GM23338 (cell line): ENCODE results near the gene GPRC5C. TPM values are rescaled to one million over a fixed set of nuclear protein-coding genes. Genes with fewer than 3 reads are reported as not detected.

ENCODE experiments used
- ATAC-seq: fragments of 200-7000 bp; cut with Tn5 transposase; 3 replicates; pipeline ENCODE4 v1.9.1; 2020
- DNase-seq: peaks from one replicate; pipeline ENCODE4 v3.0.0-alpha.2; 2015; ENCODE audit warnings: low spot score
- H2AFZ ChIP-seq: fragments of 200-600 bp; sonication (generic); 2 replicates; pipeline ENCODE4 v1.8.0; 2016; ENCODE audit warnings: antibody characterized with exemption, mild to moderate bottlenecking, moderate library complexity
- H3F3A ChIP-seq: fragments of 200-600 bp; sonication (generic); replicated peaks from 2 replicates; pipeline ENCODE4 v1.8.0; 2017; ENCODE audit warnings: antibody characterized with exemption, mixed run types, low read depth
- H3K27ac ChIP-seq: fragments of 200-600 bp; sonication (generic); 2 replicates; pipeline ENCODE4 v1.6.1; 2016; ENCODE audit warnings: low read depth
- H3K27me3 ChIP-seq: fragments of 200-600 bp; sonication (generic); 2 replicates; pipeline ENCODE4 v1.8.0; 2016; ENCODE audit warnings: mild to moderate bottlenecking, mixed run types, moderate library complexity; ENCODE audit not compliant: insufficient read depth
- H3K36me3 ChIP-seq: fragments of 200-600 bp; sonication (generic); 2 replicates; pipeline ENCODE4 v1.8.0; 2016; ENCODE audit warnings: mild to moderate bottlenecking; ENCODE audit not compliant: insufficient read depth
- H3K4me1 ChIP-seq: fragments of 200-600 bp; sonication (generic); 2 replicates; pipeline ENCODE4 v1.8.0; 2016; ENCODE audit warnings: mild to moderate bottlenecking, moderate library complexity; ENCODE audit not compliant: insufficient read depth
- H3K4me2 ChIP-seq: fragments of 200-600 bp; sonication (generic); 2 replicates; pipeline ENCODE4 v1.7.1; 2017; ENCODE audit warnings: mixed run types
- H3K4me3 ChIP-seq: fragments of 200-600 bp; sonication (generic); 2 replicates; pipeline ENCODE4 v1.6.1; 2016; ENCODE audit warnings: mixed run types
- H3K79me2 ChIP-seq: fragments of 200-600 bp; sonication (generic); replicated peaks from 2 replicates; pipeline ENCODE4 v1.8.0; 2017; ENCODE audit warnings: mild to moderate bottlenecking; ENCODE audit not compliant: insufficient read depth
- H3K9me2 ChIP-seq: fragments of 200-600 bp; sonication (generic); 2 replicates; pipeline ENCODE4 v1.8.0; 2017; ENCODE audit not compliant: insufficient read depth
- H4K20me1 ChIP-seq: fragments of 200-600 bp; sonication (generic); replicated peaks from 2 replicates; pipeline ENCODE4 v1.8.0; 2017; ENCODE audit warnings: mild to moderate bottlenecking; ENCODE audit not compliant: insufficient read depth
- H3K27ac Mint-ChIP-seq: 2 replicates; pipeline ENCODE4 v1.8.0; 2020; ENCODE audit warnings: inconsistent platforms, mild to moderate bottlenecking, moderate library complexity, mixed read lengths
- H3K27me3 Mint-ChIP-seq: 3 replicates; pipeline ENCODE4 v1.8.0; 2022; ENCODE audit warnings: low read depth, mild to moderate bottlenecking, moderate library complexity, mixed read lengths, inconsistent platforms; ENCODE audit not compliant: insufficient read depth, poor library complexity
- H3K36me3 Mint-ChIP-seq: 3 replicates; pipeline ENCODE4 v1.8.0; 2021; ENCODE audit warnings: low read depth, mild to moderate bottlenecking, inconsistent platforms, moderate library complexity, mixed read lengths
- H3K4me1 Mint-ChIP-seq: 3 replicates; pipeline ENCODE4 v1.8.0; 2020; ENCODE audit warnings: mild to moderate bottlenecking, inconsistent platforms, mixed read lengths
- H3K4me3 Mint-ChIP-seq: 3 replicates; pipeline ENCODE4 v1.8.0; 2021; ENCODE audit warnings: moderate library complexity, mild to moderate bottlenecking, inconsistent platforms, mixed read lengths
- H3K9me3 Mint-ChIP-seq: 3 replicates; pipeline ENCODE4 v1.8.0; 2020; ENCODE audit warnings: moderate library complexity, mild to moderate bottlenecking, inconsistent platforms, mixed read lengths
- CREB1 ChIP-seq: fragments of 250-450 bp; sonication (Bioruptor Pico); IDR thresholded peaks from 2 replicates; pipeline ENCODE4 v1.5.0; 2020; ENCODE audit warnings: low read depth, mild to moderate bottlenecking, moderate library complexity
- EZH2 ChIP-seq: fragments of 200-600 bp; sonication (generic); IDR thresholded peaks from one replicate; pipeline ENCODE4 v1.8.0; 2017; ENCODE audit warnings: antibody characterized with exemption, mild to moderate bottlenecking, low read depth; ENCODE audit not compliant: unreplicated experiment
- NANOG ChIP-seq: IDR thresholded peaks from 2 replicates; pipeline ENCODE4 v1.6.1; 2016; ENCODE audit warnings: antibody characterized with exemption, borderline replicate concordance
- STAT1 ChIP-seq: IDR thresholded peaks from one replicate; pipeline ENCODE4 v1.6.1; 2016; ENCODE audit warnings: antibody characterized with exemption; ENCODE audit not compliant: unreplicated experiment
- ZNF462 ChIP-seq: fragments of 250-450 bp; sonication (Bioruptor Pico); IDR thresholded peaks from 2 replicates; pipeline ENCODE4 v1.5.0; 2020; ENCODE audit warnings: mild to moderate bottlenecking, moderate library complexity
- polyA plus RNA-seq: library from polyadenylated mRNA; unstranded; fragments of >200 nt; fragmentation: Nextera tagmentation; extraction: Ambion mirVana; gene quantifications from 2 replicates; pipeline ENCODE4 v1.2.1, GENCODE V29; 2016
- total RNA-seq: library from RNA; depleted of rRNA; stranded (reverse); fragments of >200 nt; shearing (Covaris generic); gene quantifications from 2 replicates; pipeline ENCODE4 v1.2.3, GENCODE V29; 2014
- TF ChIP-seq, protein P1 (sequence below), 2 experiments: fragments of 200-600 bp in 1 of 2; sonication (generic) in 1 of 2; conservative IDR thresholded peaks; 2 replicates each; pipeline versions ENCODE4 v1.5.1 to v1.6.1; 2016 to 2017; ENCODE audit warnings: antibody characterized with exemption in 2 of 2, low read depth in 2 of 2, mild to moderate bottlenecking in 2 of 2, moderate library complexity in 1 of 2

Gene GPRC5C
- total and polyA plus RNA-seq, 2 experiments from 2014 or later: 9.0 to 22.4 TPM

DNA sequence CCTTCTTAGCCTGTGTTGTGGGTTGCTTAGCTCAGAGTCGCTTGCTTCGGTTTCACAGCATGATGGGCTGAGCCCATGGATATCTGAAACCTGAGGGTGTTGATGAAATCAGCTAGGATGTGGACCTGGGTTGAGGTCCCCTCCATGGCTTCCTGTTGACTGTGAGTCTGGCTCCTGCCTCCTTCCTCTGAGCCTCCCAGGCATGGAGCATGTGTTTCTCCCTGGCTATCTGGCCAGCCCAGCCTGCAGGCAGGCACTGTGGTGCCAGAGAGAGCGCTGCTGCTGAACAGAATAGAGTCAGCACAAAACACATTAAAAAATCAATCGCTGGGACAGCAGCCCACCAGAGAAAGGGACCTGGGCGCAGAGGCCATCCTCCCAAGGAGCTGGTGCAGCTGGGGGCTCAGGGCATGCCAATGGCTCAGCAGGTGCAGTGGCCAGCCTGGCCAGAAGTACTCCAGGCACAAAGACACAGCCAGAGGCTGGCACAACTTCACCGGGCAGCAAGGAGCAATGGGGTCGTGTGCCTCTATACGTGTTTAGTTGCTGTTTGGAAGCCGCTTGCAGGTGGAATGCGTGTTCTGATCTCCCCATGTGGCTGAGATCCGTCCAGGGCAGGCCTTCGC, 28.3 kb upstream of the GPRC5C start:
- H3K4me3 ChIP-seq: peak overlapping the region; percentile 41
- DNase-seq (no peak), ATAC-seq (peak; percentile 43)
- H3K27me3 ChIP-seq: no peaks in the 10 kb centered on the region
- no peaks in the 10 kb centered on the region for H3K36me3 Mint-ChIP-seq
- H2AFZ ChIP-seq: peak overlapping the region; percentile 94
- no peaks in the 10 kb centered on the region for H3K79me2 ChIP-seq
- peak overlapping the region; percentile 39; the same call in 1 of the 2 replicates for H3K27ac ChIP-seq
- H4K20me1 ChIP-seq: no peaks in the 10 kb centered on the region
- no peaks in the 10 kb centered on the region for H3K36me3 ChIP-seq
- peaks cover 14% of the 10 kb centered on the region for H3K4me1 ChIP-seq
- H3K9me2 ChIP-seq: no peaks in the 10 kb centered on the region
- peak overlapping the region; percentile 75 for H3K4me2 ChIP-seq
- no peak overlapping the region for H3K27ac Mint-ChIP-seq
- peaks cover 16% of the 10 kb centered on the region for H3K4me1 Mint-ChIP-seq
- H3K9me3 Mint-ChIP-seq: no peaks in the 10 kb centered on the region
- H3K27me3 Mint-ChIP-seq: peaks cover 14% of the 10 kb centered on the region
- TF ChIP-seq, protein P1, sequence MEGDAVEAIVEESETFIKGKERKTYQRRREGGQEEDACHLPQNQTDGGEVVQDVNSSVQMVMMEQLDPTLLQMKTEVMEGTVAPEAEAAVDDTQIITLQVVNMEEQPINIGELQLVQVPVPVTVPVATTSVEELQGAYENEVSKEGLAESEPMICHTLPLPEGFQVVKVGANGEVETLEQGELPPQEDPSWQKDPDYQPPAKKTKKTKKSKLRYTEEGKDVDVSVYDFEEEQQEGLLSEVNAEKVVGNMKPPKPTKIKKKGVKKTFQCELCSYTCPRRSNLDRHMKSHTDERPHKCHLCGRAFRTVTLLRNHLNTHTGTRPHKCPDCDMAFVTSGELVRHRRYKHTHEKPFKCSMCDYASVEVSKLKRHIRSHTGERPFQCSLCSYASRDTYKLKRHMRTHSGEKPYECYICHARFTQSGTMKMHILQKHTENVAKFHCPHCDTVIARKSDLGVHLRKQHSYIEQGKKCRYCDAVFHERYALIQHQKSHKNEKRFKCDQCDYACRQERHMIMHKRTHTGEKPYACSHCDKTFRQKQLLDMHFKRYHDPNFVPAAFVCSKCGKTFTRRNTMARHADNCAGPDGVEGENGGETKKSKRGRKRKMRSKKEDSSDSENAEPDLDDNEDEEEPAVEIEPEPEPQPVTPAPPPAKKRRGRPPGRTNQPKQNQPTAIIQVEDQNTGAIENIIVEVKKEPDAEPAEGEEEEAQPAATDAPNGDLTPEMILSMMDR (conservative IDR thresholded peaks at IDR 0.05; ENCODE audit: low read depth in 2 of 2): no peak
- no peak for TF ChIP-seq NANOG
- no peak for TF ChIP-seq ZNF462
- TF ChIP-seq CREB1: no peak
- no peak for TF ChIP-seq EZH2
- no peak for TF ChIP-seq STAT1
- H3F3A ChIP-seq: 0 out of 2 replicates have a peak, but pooled peaks cover 4% of the 10 kb centered on the region
- no peak overlapping the region; the same call in 2 of the 3 replicates for H3K4me3 Mint-ChIP-seq
